ENCODE results near the gene PLTP. TPM values are rescaled to one million over a fixed set of nuclear protein-coding genes. Genes with fewer than 3 reads are reported as not detected.

PLTP gene
- total and polyA plus RNA-seq, 2 of the 13 experiments (the other 11 are each of a cell fraction or from before 2014, with no cell fraction given), result 16.9 to 28.6 TPM

DNA sequence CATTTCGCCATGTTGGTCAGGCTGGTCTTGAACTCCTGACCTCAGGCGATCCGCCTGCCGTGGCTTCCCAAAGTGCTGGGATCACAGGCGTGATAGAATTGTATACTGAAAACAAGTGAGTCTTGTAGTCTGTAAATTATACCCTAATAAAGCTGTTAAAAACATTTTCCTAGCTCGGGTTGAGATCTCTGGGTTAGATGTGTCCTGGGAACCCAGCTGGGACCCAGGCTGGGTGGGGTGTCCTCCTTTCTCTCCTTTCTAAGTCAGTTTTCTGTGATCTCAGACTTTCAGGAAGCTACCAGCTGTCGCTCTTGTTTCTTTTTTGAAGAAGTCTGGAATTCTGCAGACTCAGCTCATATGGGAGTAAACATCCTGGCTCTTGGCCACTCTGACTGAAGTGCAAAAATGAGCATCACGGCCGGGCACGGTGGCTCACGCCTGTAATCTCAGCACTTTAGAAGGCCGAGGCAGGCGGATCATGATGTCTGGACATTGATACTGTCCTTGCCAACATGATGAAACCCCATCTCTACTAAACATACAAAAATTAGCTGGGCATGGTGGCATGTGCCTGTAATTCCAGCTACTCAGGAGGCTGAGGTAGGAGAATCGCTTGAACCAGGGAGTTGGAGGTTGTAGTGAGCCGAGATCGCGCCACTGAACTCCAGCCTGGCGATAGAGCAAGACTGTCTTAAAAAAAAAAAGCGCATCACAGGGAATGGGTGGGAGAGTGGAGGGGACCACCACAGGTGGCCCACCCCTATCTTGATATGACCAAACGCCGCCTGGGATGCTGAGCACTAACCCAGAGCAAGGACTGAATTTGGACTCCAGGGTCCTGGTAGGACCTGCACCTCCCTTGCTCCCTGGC is 12.7 kb upstream of the PLTP start (continued):
- TF ChIP-seq TCF7 (IDR thresholded peaks at IDR 0.05; ENCODE audit: low read depth), result no peak
- TF ChIP-seq ZNF292 (CRISPR knock-in tag; IDR thresholded peaks at IDR 0.05; ENCODE audit: borderline replicate concordance, low read depth), result no peak
- no peak; the same call in none of the 2 replicates for TF ChIP-seq ZNF441 (CRISPR knock-in tag; IDR thresholded peaks at IDR 0.05; ENCODE audit: borderline replicate concordance)
- TF ChIP-seq JUND (CRISPR knock-in tag; IDR thresholded peaks at IDR 0.05), result no peak
- no peak for TF ChIP-seq RFXAP (CRISPR knock-in tag; IDR thresholded peaks at IDR 0.05; ENCODE audit: borderline replicate concordance)
- TF ChIP-seq ZNF564 (CRISPR knock-in tag; IDR thresholded peaks at IDR 0.05), result no peak
- no peak for TF ChIP-seq GTF3A (CRISPR knock-in tag; conservative IDR thresholded peaks at IDR 0.05)
- TF ChIP-seq, protein P1, sequence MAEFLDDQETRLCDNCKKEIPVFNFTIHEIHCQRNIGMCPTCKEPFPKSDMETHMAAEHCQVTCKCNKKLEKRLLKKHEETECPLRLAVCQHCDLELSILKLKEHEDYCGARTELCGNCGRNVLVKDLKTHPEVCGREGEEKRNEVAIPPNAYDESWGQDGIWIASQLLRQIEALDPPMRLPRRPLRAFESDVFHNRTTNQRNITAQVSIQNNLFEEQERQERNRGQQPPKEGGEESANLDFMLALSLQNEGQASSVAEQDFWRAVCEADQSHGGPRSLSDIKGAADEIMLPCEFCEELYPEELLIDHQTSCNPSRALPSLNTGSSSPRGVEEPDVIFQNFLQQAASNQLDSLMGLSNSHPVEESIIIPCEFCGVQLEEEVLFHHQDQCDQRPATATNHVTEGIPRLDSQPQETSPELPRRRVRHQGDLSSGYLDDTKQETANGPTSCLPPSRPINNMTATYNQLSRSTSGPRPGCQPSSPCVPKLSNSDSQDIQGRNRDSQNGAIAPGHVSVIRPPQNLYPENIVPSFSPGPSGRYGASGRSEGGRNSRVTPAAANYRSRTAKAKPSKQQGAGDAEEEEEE (CRISPR knock-in tag; IDR thresholded peaks at IDR 0.05; ENCODE audit: borderline replicate concordance), result no peak
- no peak for TF ChIP-seq ZNF790 (CRISPR knock-in tag; IDR thresholded peaks at IDR 0.05; ENCODE audit: borderline replicate concordance)
- no peak for TF ChIP-seq FOXA1 (IDR thresholded peaks at IDR 0.05)
- peak; percentile 63 for TF ChIP-seq FOXA1 (CRISPR knock-in tag; IDR thresholded peaks at IDR 0.05)
- TF ChIP-seq, protein P2, sequence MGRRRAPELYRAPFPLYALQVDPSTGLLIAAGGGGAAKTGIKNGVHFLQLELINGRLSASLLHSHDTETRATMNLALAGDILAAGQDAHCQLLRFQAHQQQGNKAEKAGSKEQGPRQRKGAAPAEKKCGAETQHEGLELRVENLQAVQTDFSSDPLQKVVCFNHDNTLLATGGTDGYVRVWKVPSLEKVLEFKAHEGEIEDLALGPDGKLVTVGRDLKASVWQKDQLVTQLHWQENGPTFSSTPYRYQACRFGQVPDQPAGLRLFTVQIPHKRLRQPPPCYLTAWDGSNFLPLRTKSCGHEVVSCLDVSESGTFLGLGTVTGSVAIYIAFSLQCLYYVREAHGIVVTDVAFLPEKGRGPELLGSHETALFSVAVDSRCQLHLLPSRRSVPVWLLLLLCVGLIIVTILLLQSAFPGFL (CRISPR knock-in tag; IDR thresholded peaks at IDR 0.05), result no peak
- no peak for TF ChIP-seq ZZZ3 (CRISPR knock-in tag; IDR thresholded peaks at IDR 0.05; ENCODE audit: borderline replicate concordance)
- TF ChIP-seq FOXP1 (IDR thresholded peaks at IDR 0.05), result no peak
- peak; percentile 64; the same call in 1 of the 2 replicates for TF ChIP-seq FOXP1 (CRISPR knock-in tag; IDR thresholded peaks at IDR 0.05)
- no peak for TF ChIP-seq PHB2 (IDR thresholded peaks at IDR 0.05; ENCODE audit: partially characterized antibody)
- TF ChIP-seq ZBTB2 (CRISPR knock-in tag; IDR thresholded peaks at IDR 0.05; ENCODE audit: low read depth), result no peak
- TF ChIP-seq, protein P3, sequence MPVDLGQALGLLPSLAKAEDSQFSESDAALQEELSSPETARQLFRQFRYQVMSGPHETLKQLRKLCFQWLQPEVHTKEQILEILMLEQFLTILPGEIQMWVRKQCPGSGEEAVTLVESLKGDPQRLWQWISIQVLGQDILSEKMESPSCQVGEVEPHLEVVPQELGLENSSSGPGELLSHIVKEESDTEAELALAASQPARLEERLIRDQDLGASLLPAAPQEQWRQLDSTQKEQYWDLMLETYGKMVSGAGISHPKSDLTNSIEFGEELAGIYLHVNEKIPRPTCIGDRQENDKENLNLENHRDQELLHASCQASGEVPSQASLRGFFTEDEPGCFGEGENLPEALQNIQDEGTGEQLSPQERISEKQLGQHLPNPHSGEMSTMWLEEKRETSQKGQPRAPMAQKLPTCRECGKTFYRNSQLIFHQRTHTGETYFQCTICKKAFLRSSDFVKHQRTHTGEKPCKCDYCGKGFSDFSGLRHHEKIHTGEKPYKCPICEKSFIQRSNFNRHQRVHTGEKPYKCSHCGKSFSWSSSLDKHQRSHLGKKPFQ (CRISPR knock-in tag; IDR thresholded peaks at IDR 0.05; ENCODE audit: insufficient replicate concordance), result no peak
- TF ChIP-seq ZSCAN30 (CRISPR knock-in tag; IDR thresholded peaks at IDR 0.05), result no peak

Measured in HepG2 (cell line).